MCF 10A (cell line): Measurements from ENCODE around the gene CYP4F12. TPM values are rescaled to one million over a fixed set of nuclear protein-coding genes. Genes with fewer than 3 reads are reported as not detected.

ENCODE experiments used
- BruUV-seq: library from RNA; stranded (reverse); fragments of 400-500 nt; replicated peaks from 2 replicates; lab custom pipeline; 2021; lab: Mats Ljungman, UMichigan
- CTCF ChIA-PET: fragments of 300-600 bp; sonication (Branson Sonifier 250); formaldehyde crosslinking; extraction: SDS; loops from one replicate; lab custom pipeline; 2021; ENCODE audit warnings: antibody characterized with exemption, inconsistent platforms; lab: Yijun Ruan, JAX
- POLR2A ChIA-PET: fragments of 300-600, 350-650 bp; sonication (Branson Sonifier 250); formaldehyde crosslinking; extraction: SDS; loops from one replicate; lab custom pipeline; 2020; ENCODE audit warnings: antibody characterized with exemption, inconsistent platforms; lab: Yijun Ruan, JAX
- DNase-seq: peaks from one replicate; pipeline ENCODE4 v3.0.0-alpha.2; 2018; ENCODE audit not compliant: unreplicated experiment
- H3K27ac Mint-ChIP-seq: one replicate; pipeline ENCODE4 v1.8.0; 2022; ENCODE audit warnings: mild to moderate bottlenecking, low read depth, mixed read lengths; ENCODE audit not compliant: unreplicated experiment
- H3K27me3 Mint-ChIP-seq: one replicate; pipeline ENCODE4 v1.8.0; 2022; ENCODE audit warnings: mixed read lengths; ENCODE audit not compliant: insufficient read depth, unreplicated experiment
- H3K36me3 Mint-ChIP-seq: one replicate; pipeline ENCODE4 v1.8.0; 2022; ENCODE audit warnings: mild to moderate bottlenecking, moderate library complexity, mixed read lengths; ENCODE audit not compliant: insufficient read depth, unreplicated experiment
- H3K4me1 Mint-ChIP-seq: one replicate; pipeline ENCODE4 v1.8.0; 2022; ENCODE audit warnings: mixed read lengths; ENCODE audit not compliant: insufficient read depth, unreplicated experiment
- H3K4me3 Mint-ChIP-seq: one replicate; pipeline ENCODE4 v1.8.0; 2022; ENCODE audit warnings: mild to moderate bottlenecking, moderate library complexity, mixed read lengths; ENCODE audit not compliant: unreplicated experiment
- H3K9me3 Mint-ChIP-seq: one replicate; pipeline ENCODE4 v1.8.0; 2022; ENCODE audit warnings: mixed read lengths; ENCODE audit not compliant: unreplicated experiment
- intact Hi-C: fragments of 100-400 bp; cut with micrococcal nuclease; formaldehyde crosslinking; loops from 2 replicates; pipeline ENCODE4 v1.14.1; 2022
- total RNA-seq: library from RNA; stranded (reverse); gene quantifications from 2 replicates; pipeline ENCODE4 v1.2.3, GENCODE V29; 2022
- TF ChIP-seq, protein P1 (sequence below): fragments of 200-600 bp; IDR thresholded peaks from one replicate; pipeline ENCODE4 v1.8.0; 2022; ENCODE audit warnings: antibody characterized with exemption, mild to moderate bottlenecking; ENCODE audit not compliant: unreplicated experiment

Gene CYP4F12
- total RNA-seq, 1 experiment from 2014 or later, result 0.56 TPM

DNA sequence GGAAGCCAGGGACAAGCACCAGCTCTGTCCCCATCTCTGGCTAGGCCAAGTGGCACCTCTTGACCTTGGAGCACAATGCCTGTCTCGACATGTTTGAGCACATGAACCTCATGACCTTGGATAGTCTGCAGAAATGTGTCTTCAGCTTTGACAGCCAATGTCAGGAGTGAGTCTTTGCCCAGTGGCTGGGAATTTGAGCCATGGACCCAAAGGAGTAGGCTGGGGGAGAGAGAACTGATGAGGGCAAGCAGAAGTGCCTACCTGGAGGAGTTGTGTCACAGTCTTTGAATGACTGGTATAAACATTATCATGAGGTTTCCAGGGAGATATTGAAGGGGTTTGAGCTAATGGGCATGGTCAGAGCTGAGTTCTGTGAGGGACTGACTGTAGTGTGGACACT lies 6.7 kb upstream of the CYP4F12 start:
- no TSS peak for BruUV-seq
- ChIA-PET CTCF (no interaction called here), POLR2A (interaction anchor here (0.7 kb wide), 1 partner anchor 31 kb away, joined by 3 read pairs; no protein-coding TSS in a partner anchor)
- Mint-ChIP-seq H3K27ac (no peak overlapping the region), H3K9me3 (no peaks in the 10 kb centered on the region), H3K36me3 (no peaks in the 10 kb centered on the region), H3K27me3 (no peaks in the 10 kb centered on the region), H3K4me1 (no peaks in the 10 kb centered on the region), H3K4me3 (no peak overlapping the region)
- intact Hi-C loops, result no loop called here
- DNase-seq, result no peak
- TF ChIP-seq, protein P1, sequence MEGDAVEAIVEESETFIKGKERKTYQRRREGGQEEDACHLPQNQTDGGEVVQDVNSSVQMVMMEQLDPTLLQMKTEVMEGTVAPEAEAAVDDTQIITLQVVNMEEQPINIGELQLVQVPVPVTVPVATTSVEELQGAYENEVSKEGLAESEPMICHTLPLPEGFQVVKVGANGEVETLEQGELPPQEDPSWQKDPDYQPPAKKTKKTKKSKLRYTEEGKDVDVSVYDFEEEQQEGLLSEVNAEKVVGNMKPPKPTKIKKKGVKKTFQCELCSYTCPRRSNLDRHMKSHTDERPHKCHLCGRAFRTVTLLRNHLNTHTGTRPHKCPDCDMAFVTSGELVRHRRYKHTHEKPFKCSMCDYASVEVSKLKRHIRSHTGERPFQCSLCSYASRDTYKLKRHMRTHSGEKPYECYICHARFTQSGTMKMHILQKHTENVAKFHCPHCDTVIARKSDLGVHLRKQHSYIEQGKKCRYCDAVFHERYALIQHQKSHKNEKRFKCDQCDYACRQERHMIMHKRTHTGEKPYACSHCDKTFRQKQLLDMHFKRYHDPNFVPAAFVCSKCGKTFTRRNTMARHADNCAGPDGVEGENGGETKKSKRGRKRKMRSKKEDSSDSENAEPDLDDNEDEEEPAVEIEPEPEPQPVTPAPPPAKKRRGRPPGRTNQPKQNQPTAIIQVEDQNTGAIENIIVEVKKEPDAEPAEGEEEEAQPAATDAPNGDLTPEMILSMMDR, result no peak

DNA sequence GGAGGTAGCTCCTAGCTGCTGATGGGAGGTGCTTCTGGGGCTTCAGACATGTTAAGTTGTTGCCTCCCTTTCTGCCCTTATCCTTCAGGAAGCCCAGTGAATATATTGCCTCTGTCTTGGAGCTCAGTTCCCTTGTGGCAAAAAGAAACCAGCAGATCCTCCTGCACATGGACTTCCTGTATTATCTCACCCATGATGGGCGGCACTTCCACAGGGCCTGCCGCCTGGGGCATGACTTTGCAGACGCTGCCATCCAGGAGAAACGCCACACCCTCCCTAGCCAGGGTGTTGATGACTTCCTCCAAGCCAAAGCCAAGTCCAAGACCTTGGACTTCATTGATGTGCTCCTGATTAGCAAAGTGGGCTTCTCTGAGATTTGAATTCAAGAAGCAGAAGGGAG lies 6.0 kb upstream of the CYP4F12 start:
- Mint-ChIP-seq H3K4me1 (no peaks in the 10 kb centered on the region), H3K27me3 (no peaks in the 10 kb centered on the region), H3K9me3 (no peaks in the 10 kb centered on the region), H3K27ac (no peak overlapping the region), H3K4me3 (no peak overlapping the region), H3K36me3 (no peaks in the 10 kb centered on the region)
- BruUV-seq, result no TSS peak
- DNase-seq, result no peak
- TF ChIP-seq, protein P1, result no peak
- CTCF ChIA-PET, result no interaction called here
- intact Hi-C loops, result no loop called here
- POLR2A ChIA-PET, result no interaction called here

DNA sequence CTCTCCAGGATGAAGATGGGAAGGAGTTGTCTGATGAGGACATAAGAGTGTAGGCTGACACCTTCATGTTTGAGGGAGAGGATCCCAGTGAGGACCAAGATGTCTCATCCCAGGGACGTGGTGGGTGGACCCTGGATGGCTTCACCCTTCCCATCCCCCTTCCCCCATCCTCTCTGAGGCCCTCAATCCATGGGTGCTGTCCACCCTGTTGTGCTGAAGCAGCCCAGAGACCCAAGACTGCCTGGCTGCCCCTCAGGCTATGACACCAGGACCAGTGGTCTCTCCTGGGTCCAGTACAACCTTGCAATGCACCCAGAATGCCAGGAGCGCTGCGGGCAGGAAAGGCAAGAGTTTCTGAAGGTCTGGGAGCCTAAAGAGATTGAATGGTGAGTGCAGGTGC lies 3.4 kb upstream of the CYP4F12 start:
- no peaks in the 10 kb centered on the region for H3K4me1 Mint-ChIP-seq
- TF ChIP-seq, protein P1, result no peak
- H3K36me3 Mint-ChIP-seq, result no peaks in the 10 kb centered on the region
- no peak overlapping the region for H3K4me3 Mint-ChIP-seq
- POLR2A ChIA-PET, result no interaction called here
- intact Hi-C loops, result no loop called here
- no peak for DNase-seq
- BruUV-seq, result no TSS peak
- CTCF ChIA-PET, result no interaction called here
- H3K27me3 Mint-ChIP-seq, result no peaks in the 10 kb centered on the region
- H3K27ac Mint-ChIP-seq, result no peak overlapping the region
- H3K9me3 Mint-ChIP-seq, result peaks cover 5% of the 10 kb centered on the region

DNA sequence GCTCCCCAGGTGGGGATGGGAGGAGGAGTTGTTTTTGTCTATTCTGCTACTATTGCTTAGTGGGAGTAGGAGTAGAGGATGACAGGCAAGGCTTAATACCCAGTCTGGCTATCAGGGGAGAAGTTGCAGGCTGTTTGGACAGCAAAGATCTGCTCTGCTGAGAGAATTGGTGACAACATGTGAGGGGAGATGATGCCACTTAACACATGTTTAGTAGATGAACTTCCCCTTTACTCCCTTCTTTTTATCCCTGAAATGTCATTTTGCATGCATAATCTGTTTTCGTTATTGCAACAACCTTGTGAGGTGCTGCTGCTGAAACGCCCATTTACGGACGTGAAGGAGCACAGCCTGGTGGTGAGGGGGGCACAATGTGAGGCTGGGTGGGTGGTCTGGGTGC lies 3.0 kb upstream of the CYP4F12 start:
- no peak overlapping the region for H3K27ac Mint-ChIP-seq
- H3K4me1 Mint-ChIP-seq, result no peaks in the 10 kb centered on the region
- DNase-seq, result no peak
- H3K9me3 Mint-ChIP-seq, result peaks cover 10% of the 10 kb centered on the region
- intact Hi-C loops, result no loop called here
- BruUV-seq, result no TSS peak
- no peaks in the 10 kb centered on the region for H3K36me3 Mint-ChIP-seq
- CTCF ChIA-PET, result no interaction called here
- TF ChIP-seq, protein P1, result no peak
- H3K4me3 Mint-ChIP-seq, result no peak overlapping the region
- POLR2A ChIA-PET, result no interaction called here
- H3K27me3 Mint-ChIP-seq, result no peaks in the 10 kb centered on the region
